Skeletal muscle satellite cell (primary cell): Measurements from ENCODE around the gene PROKR1.

Experiments
- H3K27me3 ChIP-seq: 2 replicates; pipeline ENCODE4 v1.7.0; 2013; ENCODE audit warnings: low read length; ENCODE audit not compliant: control insufficient read depth, insufficient read depth
- H3K36me3 ChIP-seq: 2 replicates; pipeline ENCODE4 v1.7.0; 2013; ENCODE audit warnings: mild to moderate bottlenecking, control low read depth, low read length; ENCODE audit not compliant: insufficient read depth
- H3K4me1 ChIP-seq: 2 replicates; pipeline ENCODE4 v1.7.0; 2013; ENCODE audit warnings: low read length; ENCODE audit not compliant: control insufficient read depth, insufficient read depth
- H3K4me2 ChIP-seq: 2 replicates; pipeline ENCODE4 v1.7.0; 2013; ENCODE audit warnings: mild to moderate bottlenecking, low read length
- H3K4me3 ChIP-seq: 2 replicates; pipeline ENCODE4 v1.7.0; 2013; ENCODE audit warnings: low read length
- H3K9ac ChIP-seq: 2 replicates; pipeline ENCODE4 v1.7.0; 2013; ENCODE audit warnings: mild to moderate bottlenecking, low read depth, low read length, moderate library complexity
- H3K9me3 ChIP-seq: replicated peaks from 2 replicates; pipeline ENCODE4 v1.7.0; 2013; ENCODE audit warnings: mild to moderate bottlenecking, control low read depth, low read length

PROKR1 gene

DNA sequence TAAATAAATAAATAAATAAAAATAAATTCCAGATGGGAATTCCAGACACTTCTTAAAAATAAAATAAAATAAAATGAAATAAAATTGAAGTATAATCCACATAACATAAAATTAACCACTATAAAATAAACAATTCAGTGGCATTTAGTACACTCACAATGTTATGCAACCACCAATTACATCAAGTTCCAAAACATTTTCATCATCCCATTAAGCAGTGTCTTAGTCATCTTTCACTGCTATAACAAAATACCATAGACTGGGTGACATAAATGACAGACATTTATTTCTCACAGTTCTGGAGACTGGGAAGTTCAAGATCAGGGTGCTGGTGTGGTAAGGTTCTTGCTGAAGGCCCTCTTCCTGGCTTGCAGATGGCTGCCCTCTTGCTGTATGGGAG is 22.6 kb upstream of the PROKR1 start:
- H3K4me1 ChIP-seq, result no peaks in the 10 kb centered on the region
- H3K27me3 ChIP-seq, result peaks cover under 1% of the 10 kb centered on the region
- no peak overlapping the region for H3K4me3 ChIP-seq
- H3K36me3 ChIP-seq, result no peaks in the 10 kb centered on the region
- no peak overlapping the region for H3K4me2 ChIP-seq
- H3K9ac ChIP-seq, result no peak overlapping the region
- H3K9me3 ChIP-seq, result no peaks in the 10 kb centered on the region

GRCh38 chr2:68623820-68624219 is 19.6 kb upstream of the PROKR1 start:
- H3K9me3 ChIP-seq, result no peaks in the 10 kb centered on the region
- H3K9ac ChIP-seq, result no peak overlapping the region
- H3K4me3 ChIP-seq, result no peak overlapping the region
- H3K27me3 ChIP-seq, result peaks cover 14% of the 10 kb centered on the region
- no peaks in the 10 kb centered on the region for H3K4me1 ChIP-seq
- H3K4me2 ChIP-seq, result no peak overlapping the region
- no peaks in the 10 kb centered on the region for H3K36me3 ChIP-seq

- H3K4me3 ChIP-seq, result no peak overlapping the region
- peaks cover 30% of the 10 kb centered on the region for H3K27me3 ChIP-seq
Observed at GRCh38 chr2:68627615-68628014, 15.8 kb upstream of the PROKR1 start.

DNA sequence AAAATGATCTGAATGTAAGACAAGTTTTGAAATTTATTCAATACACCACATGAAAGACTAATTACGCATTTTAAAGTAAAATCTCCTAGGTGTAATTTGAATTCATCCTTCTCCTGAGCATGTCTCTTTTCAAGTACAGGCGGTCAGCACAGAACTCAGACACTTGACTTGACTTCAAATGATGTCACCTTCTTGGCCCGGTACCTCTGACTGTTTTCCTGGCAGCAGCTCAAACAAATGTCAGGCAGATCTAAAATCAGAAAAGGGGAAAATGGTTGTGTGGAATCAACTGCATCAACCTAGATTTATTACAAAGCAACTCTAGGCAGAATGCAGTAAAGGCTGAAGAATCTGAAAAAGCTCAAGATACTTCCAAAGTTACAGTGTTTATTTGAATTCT is 11.4 kb upstream of the PROKR1 start:
- Histone ChIP-seq H3K9ac (no peak overlapping the region), H3K4me1 (no peaks in the 10 kb centered on the region), H3K9me3 (no peaks in the 10 kb centered on the region), H3K4me2 (no peak overlapping the region), H3K36me3 (no peaks in the 10 kb centered on the region), H3K4me3 (no peak overlapping the region), H3K27me3 (peaks cover 48% of the 10 kb centered on the region)

More at GRCh38 chr2:68627615-68628014, 15.8 kb upstream of the PROKR1 start:
- no peaks in the 10 kb centered on the region for H3K9me3 ChIP-seq
- H3K36me3 ChIP-seq, result no peaks in the 10 kb centered on the region
- no peaks in the 10 kb centered on the region for H3K4me1 ChIP-seq
- H3K9ac ChIP-seq, result no peak overlapping the region
- H3K4me2 ChIP-seq, result no peak overlapping the region

DNA sequence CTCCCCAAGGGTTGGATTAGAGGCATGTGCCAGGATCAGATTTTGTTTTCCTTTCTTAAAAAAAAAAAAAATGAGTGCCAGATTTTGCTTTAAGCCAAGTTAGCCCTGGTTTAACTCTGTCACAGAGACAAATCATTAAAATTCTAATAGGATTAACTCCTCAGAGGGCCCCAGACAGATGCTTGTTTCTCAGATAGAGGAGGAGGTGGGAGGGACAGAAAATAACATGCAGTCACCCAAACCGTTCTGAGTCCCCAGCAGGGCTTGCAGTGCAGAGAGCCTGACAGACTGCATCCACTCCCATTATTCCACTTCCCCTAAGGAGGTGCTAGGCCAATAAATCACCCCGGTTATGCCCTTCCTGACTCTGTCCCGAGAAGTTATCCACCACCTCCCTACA is 6.3 kb upstream of the PROKR1 start:
- H3K4me1 ChIP-seq, result no peaks in the 10 kb centered on the region
- H3K36me3 ChIP-seq, result no peaks in the 10 kb centered on the region
- H3K9me3 ChIP-seq, result no peaks in the 10 kb centered on the region
- H3K9ac ChIP-seq, result no peak overlapping the region
- H3K4me2 ChIP-seq, result no peak overlapping the region
- no peak overlapping the region for H3K4me3 ChIP-seq
- peaks cover 63% of the 10 kb centered on the region for H3K27me3 ChIP-seq

- Histone ChIP-seq H3K4me1 (peaks cover 10% of the 10 kb centered on the region), H3K36me3 (no peaks in the 10 kb centered on the region), H3K4me2 (peak overlapping the region; percentile 92), H3K27me3 (peaks cover 89% of the 10 kb centered on the region), H3K4me3 (peak overlapping the region; percentile 69), H3K9me3 (no peaks in the 10 kb centered on the region), H3K9ac (no peak overlapping the region)
Observed at GRCh38 chr2:68643874-68644485, 601 bp downstream of the PROKR1 start.

DNA sequence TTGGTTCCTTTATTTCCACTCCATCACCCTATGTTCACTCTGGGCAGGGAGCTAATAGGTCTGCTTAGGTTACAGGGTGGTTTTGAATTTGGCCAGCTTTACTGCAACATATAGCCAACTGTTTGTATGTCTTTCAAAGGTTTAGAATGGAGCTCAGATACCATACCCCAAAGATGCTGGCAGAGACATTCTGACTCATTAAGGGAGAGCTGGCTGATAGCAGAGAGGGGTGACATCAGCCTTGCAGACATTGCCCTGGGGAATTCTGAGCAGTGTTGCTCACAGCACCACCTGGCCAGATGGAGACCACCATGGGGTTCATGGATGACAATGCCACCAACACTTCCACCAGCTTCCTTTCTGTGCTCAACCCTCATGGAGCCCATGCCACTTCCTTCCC is 2.1 kb downstream of the PROKR1 start:
- Histone ChIP-seq H3K4me1 (peaks cover 10% of the 10 kb centered on the region), H3K36me3 (no peaks in the 10 kb centered on the region), H3K27me3 (peaks cover 86% of the 10 kb centered on the region)

DNA sequence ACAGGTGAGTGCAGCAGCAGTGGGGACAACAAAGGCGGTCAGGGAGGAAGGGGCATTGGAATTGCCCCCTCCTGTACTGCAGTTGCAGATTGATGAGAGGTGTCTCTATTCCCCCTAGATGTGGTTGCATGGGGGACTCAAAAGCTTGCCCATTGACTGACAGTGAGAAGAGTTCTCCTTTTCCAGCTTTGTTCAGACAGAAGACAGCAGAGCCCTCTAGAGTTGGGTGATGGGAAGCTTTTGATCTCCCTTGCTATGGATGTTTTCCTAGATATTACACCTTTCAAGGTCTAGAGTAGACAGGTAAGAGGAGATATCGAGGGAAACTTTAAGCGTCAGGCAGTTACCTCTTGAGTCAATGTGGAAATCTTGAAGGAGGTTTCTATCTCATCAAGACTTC is 2.9 kb downstream of the PROKR1 start:
- no peak overlapping the region for H3K4me3 ChIP-seq
- H3K27me3 ChIP-seq, result peaks cover 84% of the 10 kb centered on the region
- H3K4me1 ChIP-seq, result peaks cover 10% of the 10 kb centered on the region

More for the DNA sequence above, 2.1 kb downstream of the PROKR1 start:
- Histone ChIP-seq H3K4me3 (no peak overlapping the region), H3K4me2 (no peak overlapping the region), H3K9ac (no peak overlapping the region), H3K9me3 (no peaks in the 10 kb centered on the region)

DNA sequence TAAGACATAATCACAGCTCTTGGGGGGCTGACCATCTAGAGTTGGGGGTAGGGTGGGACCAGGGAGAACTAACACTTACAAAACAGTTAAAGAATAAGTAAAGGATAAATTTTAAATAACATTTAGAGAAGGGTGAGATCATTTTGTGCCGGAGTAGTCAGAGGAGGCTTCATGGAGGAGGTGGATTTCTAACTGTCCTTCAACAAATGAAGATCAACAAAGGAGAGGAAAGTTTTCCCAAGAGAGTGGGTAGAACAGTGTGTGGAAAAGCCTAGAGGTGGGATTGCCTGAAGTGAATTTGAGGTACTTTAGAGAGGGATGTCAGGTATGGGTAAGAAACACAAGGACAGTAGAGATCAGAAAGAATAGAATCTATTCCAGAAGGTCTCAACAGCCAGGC is 7.3 kb downstream of the PROKR1 start:
- H3K27me3 ChIP-seq, result peaks cover 55% of the 10 kb centered on the region

More for the DNA sequence above, 2.9 kb downstream of the PROKR1 start:
- H3K9ac ChIP-seq, result no peak overlapping the region
- no peak overlapping the region for H3K4me2 ChIP-seq
- no peaks in the 10 kb centered on the region for H3K9me3 ChIP-seq
- H3K36me3 ChIP-seq, result no peaks in the 10 kb centered on the region

DNA sequence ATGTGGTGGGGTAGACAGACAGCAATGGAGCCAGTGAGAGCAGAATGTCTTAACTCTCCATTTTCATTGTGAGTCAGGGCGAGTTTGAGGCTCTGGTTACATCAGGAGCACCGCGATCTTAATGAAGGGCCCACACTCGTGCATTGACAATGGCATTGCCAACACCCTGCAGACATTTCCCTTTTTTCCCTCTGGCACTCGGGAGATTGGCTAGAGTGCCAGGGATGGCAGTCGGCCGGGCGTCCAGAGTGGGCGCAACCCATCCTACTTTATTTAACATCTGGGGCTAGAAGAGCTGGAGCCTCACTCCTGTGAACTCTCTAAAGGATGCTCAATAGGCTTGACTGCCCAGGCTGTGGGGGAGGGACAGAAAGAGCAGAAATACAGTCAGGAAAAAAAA is 9.7 kb downstream of the PROKR1 start:
- H3K4me1 ChIP-seq, result peaks cover 11% of the 10 kb centered on the region
- no peak overlapping the region for H3K9ac ChIP-seq
- peaks cover 49% of the 10 kb centered on the region for H3K27me3 ChIP-seq
- H3K4me2 ChIP-seq, result no peak overlapping the region
- H3K9me3 ChIP-seq, result no peaks in the 10 kb centered on the region
- no peaks in the 10 kb centered on the region for H3K36me3 ChIP-seq
- H3K4me3 ChIP-seq, result no peak overlapping the region

More for the DNA sequence above, 7.3 kb downstream of the PROKR1 start:
- H3K9ac ChIP-seq, result no peak overlapping the region
- no peaks in the 10 kb centered on the region for H3K36me3 ChIP-seq
- H3K4me1 ChIP-seq, result peaks cover 11% of the 10 kb centered on the region
- H3K4me3 ChIP-seq, result no peak overlapping the region
- no peaks in the 10 kb centered on the region for H3K9me3 ChIP-seq
- H3K4me2 ChIP-seq, result no peak overlapping the region

GRCh38 chr2:68653538-68653982 is 10.2 kb downstream of the PROKR1 start:
- Histone ChIP-seq H3K36me3 (no peaks in the 10 kb centered on the region), H3K27me3 (peaks cover 49% of the 10 kb centered on the region), H3K4me3 (no peak overlapping the region), H3K9ac (no peak overlapping the region), H3K4me1 (peaks cover 11% of the 10 kb centered on the region), H3K9me3 (no peaks in the 10 kb centered on the region), H3K4me2 (peak overlapping the region; percentile 40)

DNA sequence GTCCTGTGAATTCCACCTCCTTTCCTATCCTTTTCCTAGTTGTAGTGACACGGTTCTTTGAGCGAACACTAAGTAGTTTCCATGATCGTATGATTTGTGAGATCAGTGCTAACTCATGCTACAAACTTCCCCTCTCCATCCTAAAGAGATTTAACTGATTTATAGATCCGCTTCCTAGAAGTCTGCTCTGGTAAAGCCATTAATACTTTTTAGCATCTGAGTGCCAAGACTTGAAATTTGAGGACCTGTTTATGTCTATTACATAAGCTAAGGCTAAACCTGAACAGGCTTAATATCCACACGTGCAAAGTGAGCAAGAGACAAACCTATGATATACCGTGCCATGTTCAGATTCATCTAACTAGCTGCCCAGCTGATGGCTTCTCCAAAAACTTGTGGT is 14.9 kb downstream of the PROKR1 start:
- H3K9me3 ChIP-seq, result no peaks in the 10 kb centered on the region
- H3K36me3 ChIP-seq, result no peaks in the 10 kb centered on the region
- peaks cover 56% of the 10 kb centered on the region for H3K27me3 ChIP-seq
- no peak overlapping the region for H3K9ac ChIP-seq
- H3K4me3 ChIP-seq, result no peak overlapping the region
- no peak overlapping the region for H3K4me2 ChIP-seq
- H3K4me1 ChIP-seq, result peaks cover 6% of the 10 kb centered on the region
